ENCODE measurements around the gene NR1H2. TPM values are rescaled to one million over a fixed set of nuclear protein-coding genes. Genes with fewer than 3 reads are reported as not detected.

Gene NR1H2
- total and polyA plus RNA-seq, 10 donors = 53.1 to 96.0 (median 74.0) TPM

DNA sequence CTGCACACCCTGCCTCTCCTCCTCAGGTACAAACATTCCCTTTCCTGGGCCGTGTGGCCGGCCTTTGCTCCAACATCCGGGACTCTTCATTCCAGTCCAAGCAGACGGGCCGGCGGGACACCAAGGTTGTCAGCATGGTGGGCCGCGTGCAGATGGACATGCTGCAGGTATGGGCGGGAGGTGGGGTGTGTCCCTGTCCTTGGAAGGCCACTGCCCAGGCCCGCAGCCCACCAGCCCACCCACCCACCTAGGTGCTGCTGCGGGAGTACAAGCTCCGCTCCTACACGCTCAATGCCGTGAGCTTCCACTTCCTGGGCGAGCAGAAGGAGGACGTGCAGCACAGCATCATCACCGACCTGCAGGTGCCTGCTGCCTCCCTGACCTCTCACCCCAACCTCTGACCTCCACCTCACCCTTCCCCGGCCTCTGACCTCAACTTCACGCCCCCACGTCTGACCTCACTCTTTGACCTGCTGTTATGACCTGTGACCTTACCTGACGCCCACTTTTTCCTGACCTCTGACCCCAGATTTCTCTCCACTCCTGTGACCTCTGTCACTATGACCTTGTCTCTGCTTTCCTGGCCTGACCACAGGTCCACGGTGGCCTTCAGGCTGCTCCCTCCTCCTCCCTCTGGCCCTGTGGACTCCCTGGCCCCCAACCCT lies 30.0 kb downstream of the NR1H2 start:
- H3K27ac ChIP-seq = no peak overlapping the region
- H3K4me1 ChIP-seq = no peaks in the 10 kb centered on the region
- intact Hi-C loops (cut with DNase I; ENCODE audit: low total_unique reads) = no loop called here
- TF ChIP-seq POLR2A (IDR thresholded peaks at IDR 0.05) = no peak
- no peak for TF ChIP-seq POLR2AphosphoS5 (IDR thresholded peaks at IDR 0.05)
- TF ChIP-seq, protein P1, sequence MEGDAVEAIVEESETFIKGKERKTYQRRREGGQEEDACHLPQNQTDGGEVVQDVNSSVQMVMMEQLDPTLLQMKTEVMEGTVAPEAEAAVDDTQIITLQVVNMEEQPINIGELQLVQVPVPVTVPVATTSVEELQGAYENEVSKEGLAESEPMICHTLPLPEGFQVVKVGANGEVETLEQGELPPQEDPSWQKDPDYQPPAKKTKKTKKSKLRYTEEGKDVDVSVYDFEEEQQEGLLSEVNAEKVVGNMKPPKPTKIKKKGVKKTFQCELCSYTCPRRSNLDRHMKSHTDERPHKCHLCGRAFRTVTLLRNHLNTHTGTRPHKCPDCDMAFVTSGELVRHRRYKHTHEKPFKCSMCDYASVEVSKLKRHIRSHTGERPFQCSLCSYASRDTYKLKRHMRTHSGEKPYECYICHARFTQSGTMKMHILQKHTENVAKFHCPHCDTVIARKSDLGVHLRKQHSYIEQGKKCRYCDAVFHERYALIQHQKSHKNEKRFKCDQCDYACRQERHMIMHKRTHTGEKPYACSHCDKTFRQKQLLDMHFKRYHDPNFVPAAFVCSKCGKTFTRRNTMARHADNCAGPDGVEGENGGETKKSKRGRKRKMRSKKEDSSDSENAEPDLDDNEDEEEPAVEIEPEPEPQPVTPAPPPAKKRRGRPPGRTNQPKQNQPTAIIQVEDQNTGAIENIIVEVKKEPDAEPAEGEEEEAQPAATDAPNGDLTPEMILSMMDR (IDR thresholded peaks at IDR 0.05 in 8 of 11, conservative IDR thresholded peaks at IDR 0.05 in 3 of 11) = no peak
- H3K27me3 ChIP-seq (replicated peaks in 1 of 7) = no peaks in the 10 kb centered on the region
- WGBS, 5 donors = 92 to 94% (median 93%) methylated on average over 14 to 22 of the region's 22 CpGs
- H3K36me3 ChIP-seq = peaks cover 0 to 100% (median 44%) of the 10 kb centered on the region in 6 donors
- no peak for DNase-seq
- H3K4me3 ChIP-seq = no peak overlapping the region
- H3K9me3 ChIP-seq = no peaks in the 10 kb centered on the region

DNA sequence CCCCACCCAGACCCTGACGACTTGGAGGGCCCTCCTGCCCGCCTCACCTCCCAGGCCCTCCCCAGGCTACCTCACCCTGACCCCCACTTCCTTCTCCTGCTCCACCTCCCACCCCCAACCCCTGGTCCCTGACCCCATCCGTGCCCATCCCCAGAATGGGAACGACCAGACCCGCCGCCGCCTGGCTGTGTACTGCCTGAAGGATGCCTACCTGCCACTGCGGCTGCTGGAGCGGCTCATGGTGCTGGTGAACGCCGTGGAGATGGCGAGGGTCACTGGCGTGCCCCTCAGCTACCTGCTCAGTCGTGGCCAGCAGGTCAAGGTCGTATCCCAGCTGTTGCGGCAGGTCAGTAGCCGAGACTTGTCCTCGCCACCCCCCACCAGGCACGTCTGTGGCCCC lies 30.6 kb downstream of the NR1H2 start:
- intact Hi-C loops (cut with DNase I; ENCODE audit: low total_unique reads) = no loop called here
- no peak for TF ChIP-seq POLR2A (IDR thresholded peaks at IDR 0.05)
- Histone ChIP-seq H3K4me3 (no peak overlapping the region), H3K36me3 (peaks cover 0 to 96% (median 44%) of the 10 kb centered on the region in 6 donors), H3K4me1 (no peaks in the 10 kb centered on the region), H3K27ac (no peak overlapping the region), H3K9me3 (no peaks in the 10 kb centered on the region), H3K27me3 (replicated peaks in 1 of 7) (no peaks in the 10 kb centered on the region)
- WGBS, 5 donors = 94 to 98% (median 95%) methylated on average over 17 to 19 of the region's 19 CpGs
- no peak for DNase-seq

DNA sequence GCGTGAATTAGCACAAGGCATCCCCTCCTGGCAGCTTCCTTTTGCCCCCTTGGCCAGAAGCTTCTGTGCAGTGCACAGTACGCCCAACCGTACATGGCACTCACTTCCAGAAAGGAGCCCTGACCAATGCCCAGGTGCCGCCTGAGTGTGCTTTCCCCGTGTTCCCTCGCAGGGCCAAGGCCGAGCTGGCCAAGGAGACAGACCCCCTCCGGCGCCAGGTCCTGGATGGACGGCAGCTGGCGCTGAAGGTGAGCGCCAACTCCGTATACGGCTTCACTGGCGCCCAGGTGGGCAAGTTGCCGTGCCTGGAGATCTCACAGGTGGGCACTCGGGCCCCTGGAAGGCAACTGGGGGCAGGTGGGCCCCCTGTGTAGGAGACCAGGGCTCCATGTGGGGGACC lies 33.1 kb downstream of the NR1H2 start:
- Histone ChIP-seq H3K27ac (no peak overlapping the region), H3K36me3 (peaks cover 0 to 85% (median 30%) of the 10 kb centered on the region in 6 donors), H3K9me3 (no peaks in the 10 kb centered on the region), H3K4me1 (peaks cover 0 to 2% (median 0%) of the 10 kb centered on the region in 6 donors), H3K4me3 (no peak overlapping the region), H3K27me3 (replicated peaks in 1 of 7) (no peaks in the 10 kb centered on the region)
- 88 to 99% (median 97%) methylated on average over 5 to 17 of the region's 17 CpGs for WGBS, 5 donors
- TF ChIP-seq POLR2A (IDR thresholded peaks at IDR 0.05) (no peak), POLR2AphosphoS5 (IDR thresholded peaks at IDR 0.05) (no peak)
- TF ChIP-seq, protein P1 (IDR thresholded peaks at IDR 0.05 in 8 of 11, conservative IDR thresholded peaks at IDR 0.05 in 3 of 11) = no peak
- intact Hi-C loops (cut with DNase I; ENCODE audit: low total_unique reads) = no loop called here
- DNase-seq = no peak

- Histone ChIP-seq H3K4me3 (no peak overlapping the region), H3K9me3 (no peaks in the 10 kb centered on the region), H3K27me3 (replicated peaks in 1 of 7) (no peaks in the 10 kb centered on the region), H3K27ac (no peak overlapping the region), H3K4me1 (peaks cover 0 to 10% (median 7%) of the 10 kb centered on the region in 6 donors), H3K36me3 (peaks cover 0 to 78% (median 30%) of the 10 kb centered on the region in 6 donors)
- intact Hi-C loops (cut with DNase I; ENCODE audit: low total_unique reads) = loop anchor here (10.0 kb wide), 1 partner anchor 45 kb away; the partner anchor contains the start of gene NAPSA
- 93 to 95% (median 93%) methylated on average over 8 to 10 of the region's 10 CpGs for WGBS, 5 donors
- TF ChIP-seq POLR2A (IDR thresholded peaks at IDR 0.05) (no peak), POLR2AphosphoS5 (IDR thresholded peaks at IDR 0.05) (no peak)
- TF ChIP-seq, protein P1 (IDR thresholded peaks at IDR 0.05 in 8 of 11, conservative IDR thresholded peaks at IDR 0.05 in 3 of 11) = no peak
- no peak for DNase-seq
Measured at GRCh38 chr19:50410109-50410508, 33.9 kb downstream of the NR1H2 start.
